Non-pigmented ciliary epithelial cell (primary cell): ENCODE measurements around the gene ATXN7L3.

Source experiments
- DNase-seq: peaks from one replicate; pipeline ENCODE4 v3.0.0-alpha.2; 2010; ENCODE audit warnings: low read depth

Gene ATXN7L3

GRCh38 chr17:44218344-44219107, 18.8 kb upstream of the ATXN7L3 start:
- no peak for DNase-seq

GRCh38 chr17:44217738-44218343, 18.2 kb upstream of the ATXN7L3 start:
- DNase-seq, result no peak

- no peak for DNase-seq
These were observed 17.0 kb upstream of the ATXN7L3 start for GRCh38 chr17:44216694-44217093.

- no peak for DNase-seq
These were observed 16.5 kb upstream of the ATXN7L3 start for GRCh38 chr17:44216173-44216572.

GRCh38 chr17:44214896-44215295, 15.2 kb upstream of the ATXN7L3 start:
- no peak for DNase-seq

- no peak for DNase-seq
These were observed 14.5 kb upstream of the ATXN7L3 start for GRCh38 chr17:44214230-44214494.

- no peak for DNase-seq
These were observed 13.9 kb upstream of the ATXN7L3 start for GRCh38 chr17:44213403-44214229.

- DNase-seq, result no peak
These were observed 13.1 kb upstream of the ATXN7L3 start for GRCh38 chr17:44212507-44213402.

GRCh38 chr17:44211281-44212265, 11.9 kb upstream of the ATXN7L3 start:
- no peak for DNase-seq

GRCh38 chr17:44210342-44211192, 10.9 kb upstream of the ATXN7L3 start:
- DNase-seq, result no peak

- DNase-seq, result no peak
These were observed 10.2 kb upstream of the ATXN7L3 start for GRCh38 chr17:44209786-44210341.

- DNase-seq, result no peak
These were observed 8.1 kb upstream of the ATXN7L3 start for GRCh38 chr17:44207743-44208142.

GRCh38 chr17:44207319-44207718, 7.6 kb upstream of the ATXN7L3 start:
- no peak for DNase-seq

GRCh38 chr17:44206825-44207155, 7.1 kb upstream of the ATXN7L3 start:
- no peak for DNase-seq

GRCh38 chr17:44205962-44206824, 6.5 kb upstream of the ATXN7L3 start:
- no peak for DNase-seq

GRCh38 chr17:44204441-44204882, 4.8 kb upstream of the ATXN7L3 start:
- DNase-seq, result no peak

- DNase-seq, result no peak
These were observed 4.2 kb upstream of the ATXN7L3 start for GRCh38 chr17:44203731-44204440.

GRCh38 chr17:44202756-44203155, 3.1 kb upstream of the ATXN7L3 start:
- no peak for DNase-seq
